ENCODE data around the gene CD274.
"Not testable (repeated sequence)": the region's sequence is repeated elsewhere in the genome, so short reads cannot be mapped to it uniquely, and the experiment has no call there.

Gene CD274

DNA sequence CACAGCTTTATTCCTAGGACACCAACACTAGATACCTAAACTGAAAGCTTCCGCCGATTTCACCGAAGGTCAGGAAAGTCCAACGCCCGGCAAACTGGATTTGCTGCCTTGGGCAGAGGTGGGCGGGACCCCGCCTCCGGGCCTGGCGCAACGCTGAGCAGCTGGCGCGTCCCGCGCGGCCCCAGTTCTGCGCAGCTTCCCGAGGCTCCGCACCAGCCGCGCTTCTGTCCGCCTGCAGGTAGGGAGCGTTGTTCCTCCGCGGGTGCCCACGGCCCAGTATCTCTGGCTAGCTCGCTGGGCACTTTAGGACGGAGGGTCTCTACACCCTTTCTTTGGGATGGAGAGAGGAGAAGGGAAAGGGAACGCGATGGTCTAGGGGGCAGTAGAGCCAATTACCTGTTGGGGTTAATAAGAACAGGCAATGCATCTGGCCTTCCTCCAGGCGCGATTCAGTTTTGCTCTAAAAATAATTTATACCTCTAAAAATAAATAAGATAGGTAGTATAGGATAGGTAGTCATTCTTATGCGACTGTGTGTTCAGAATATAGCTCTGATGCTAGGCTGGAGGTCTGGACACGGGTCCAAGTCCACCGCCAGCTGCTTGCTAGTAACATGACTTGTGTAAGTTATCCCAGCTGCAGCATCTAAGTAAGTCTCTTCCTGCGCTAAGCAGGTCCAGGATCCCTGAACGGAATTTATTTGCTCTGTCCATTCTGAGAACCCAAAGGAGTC, at the start of gene CD274:
Gene CD274 (plus strand): TSS at position 184 of the 733 bp plus-strand sequence. CDS start 5,572 bp downstream, outside the sequence.
- DNase-seq (ENCODE audit: low read depth in 3 of 3) = peak; percentile 70 to 85 (median 73)

- DNase-seq (ENCODE audit: low read depth in 3 of 3) = no peak
These were observed 48.1 kb upstream of the CD274 start for GRCh38 chr9:5402217-5402616.

DNA sequence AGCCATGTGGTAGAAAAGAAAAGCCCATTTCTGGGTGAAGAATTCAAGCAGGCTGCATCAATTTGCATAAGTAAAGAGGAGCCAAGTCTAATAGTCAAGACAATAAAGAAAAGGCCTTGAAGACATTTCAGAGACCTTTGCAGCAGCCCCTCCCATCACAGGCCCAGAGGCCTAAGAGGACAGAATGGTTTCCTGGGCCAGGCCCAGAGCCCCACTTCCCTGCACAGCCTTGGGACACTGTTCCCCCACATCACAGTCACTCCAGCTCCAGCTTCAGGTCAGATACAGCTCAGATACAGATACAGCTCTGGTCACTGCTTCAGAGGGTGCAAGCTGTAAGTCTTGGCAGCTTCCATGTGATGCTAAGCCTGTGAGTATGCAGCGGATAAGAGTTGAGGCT, 41.7 kb upstream of the CD274 start:
- DNase-seq (ENCODE audit: low read depth in 3 of 3) = no peak

GRCh38 chr9:5416953-5417352, 33.4 kb upstream of the CD274 start:
- no peak for DNase-seq (ENCODE audit: low read depth in 3 of 3)

GRCh38 chr9:5418481-5418880, 31.9 kb upstream of the CD274 start:
- DNase-seq (ENCODE audit: low read depth in 3 of 3) = no peak

DNA sequence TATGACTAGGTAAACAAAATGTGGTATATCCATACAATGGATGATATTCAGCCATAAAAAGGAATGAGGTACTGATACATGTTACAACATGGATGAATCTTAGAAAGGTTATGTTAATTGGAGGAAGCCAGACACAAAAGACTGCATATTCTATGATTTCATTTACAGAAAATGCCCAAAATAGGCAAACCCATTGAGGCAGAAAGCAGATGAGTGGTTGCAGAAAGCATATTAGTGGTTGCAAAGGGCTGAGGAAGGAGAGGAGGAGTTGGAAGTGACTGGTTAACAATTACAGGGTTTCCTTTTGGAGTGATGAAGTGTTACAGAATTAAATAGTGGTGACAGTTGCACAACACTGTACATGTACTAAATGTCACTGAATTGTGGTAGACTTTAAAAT, 30.4 kb upstream of the CD274 start:
- DNase-seq (ENCODE audit: low read depth in 3 of 3) = no peak

GRCh38 chr9:5421163-5421562, 29.2 kb upstream of the CD274 start:
- DNase-seq (ENCODE audit: low read depth in 3 of 3) = no peak

GRCh38 chr9:5422276-5422675, 28.1 kb upstream of the CD274 start:
- DNase-seq (ENCODE audit: low read depth in 3 of 3) = no peak

GRCh38 chr9:5425006-5425628, 25.2 kb upstream of the CD274 start:
- no peak for DNase-seq (ENCODE audit: low read depth in 3 of 3)

GRCh38 chr9:5427005-5427404, 23.3 kb upstream of the CD274 start:
- DNase-seq (ENCODE audit: low read depth in 3 of 3) = no peak

DNA sequence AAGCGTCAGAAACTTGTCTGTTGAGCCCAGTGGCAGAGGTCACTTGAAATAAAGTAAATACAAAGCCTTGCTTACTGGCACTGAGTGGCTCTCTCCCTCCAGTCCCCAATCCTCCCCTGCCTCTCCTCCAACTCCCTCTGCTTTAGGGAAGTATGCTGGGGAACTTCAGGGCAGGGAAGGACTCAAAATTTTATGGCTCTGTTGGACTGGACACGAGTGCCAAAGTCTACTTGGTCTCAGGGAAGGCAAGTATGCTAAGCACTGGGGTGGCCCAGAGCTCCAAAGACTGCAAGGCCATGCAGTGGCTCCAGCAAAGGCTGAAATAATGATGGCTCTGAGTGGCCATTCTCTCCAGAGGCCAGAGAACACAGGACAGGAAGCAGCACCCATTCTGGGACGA, 22.2 kb upstream of the CD274 start:
- DNase-seq (ENCODE audit: low read depth in 3 of 3) = no peak

DNA sequence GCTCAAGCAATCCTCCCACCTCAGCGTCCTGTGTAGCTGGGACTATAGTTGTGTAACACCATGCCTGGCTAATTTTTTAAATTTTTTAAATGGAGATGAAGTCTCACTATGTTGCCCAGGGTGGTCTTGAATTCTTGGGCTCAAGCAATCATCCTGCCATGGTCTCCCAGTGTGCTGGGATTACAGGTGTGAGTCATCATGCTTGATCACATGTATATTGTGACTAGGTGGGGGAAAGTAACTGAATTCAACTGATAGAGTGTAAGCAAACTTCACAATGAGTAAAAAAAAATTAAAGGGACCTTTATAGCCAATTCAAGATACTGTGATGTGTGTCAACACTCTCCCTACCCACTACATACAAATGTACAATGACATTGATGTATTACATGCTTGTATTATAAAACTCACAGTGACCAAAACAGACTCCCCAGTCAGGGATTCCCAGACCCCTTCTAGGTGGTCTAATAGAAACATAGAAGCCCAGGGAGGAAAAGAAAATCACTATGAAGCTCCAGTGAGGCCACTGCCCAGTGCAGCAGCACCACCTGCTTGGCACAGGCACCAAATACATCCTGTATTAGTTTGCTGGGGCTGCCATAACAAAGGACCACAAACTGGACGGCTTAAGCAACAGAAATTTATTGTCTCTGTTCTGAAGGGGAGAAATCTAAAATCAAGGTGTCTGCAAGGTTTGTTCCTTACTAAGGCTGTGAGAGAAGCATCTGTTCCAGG, 21.4 kb upstream of the CD274 start:
- no peak for DNase-seq (ENCODE audit: low read depth in 3 of 3)

DNA sequence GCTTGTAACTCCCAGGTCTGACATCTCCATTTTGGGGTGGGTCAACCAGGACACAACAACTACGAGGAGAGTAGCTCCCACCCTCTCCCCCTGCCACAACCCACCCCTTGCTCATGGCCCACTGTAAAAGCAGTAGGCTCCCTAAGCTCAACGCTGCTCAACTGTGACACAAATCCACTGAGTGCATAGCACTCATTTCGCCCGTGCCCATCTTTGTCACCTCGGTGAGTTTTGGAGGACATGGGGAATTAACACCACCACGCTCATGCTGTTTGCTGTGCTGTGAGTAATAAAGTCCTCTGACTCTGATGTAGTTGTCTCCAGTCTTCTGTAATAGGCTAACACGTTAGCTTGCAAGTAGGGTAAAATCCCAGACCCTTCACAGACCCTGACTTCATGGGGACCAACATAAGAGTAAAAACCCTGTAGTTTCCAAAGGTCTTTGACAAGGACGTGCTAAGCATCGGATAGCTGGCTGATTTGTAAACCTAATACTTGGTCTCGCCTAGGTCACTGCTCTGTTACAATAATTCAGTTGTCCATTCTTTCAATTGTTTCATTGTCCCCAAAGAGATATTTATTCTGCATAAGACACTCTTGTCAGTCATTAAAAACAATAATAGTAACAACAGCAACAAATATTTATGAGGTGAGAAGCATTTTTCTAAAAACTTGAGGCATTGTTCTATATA, 20.3 kb upstream of the CD274 start:
- no peak for DNase-seq (ENCODE audit: low read depth in 3 of 3)

DNA sequence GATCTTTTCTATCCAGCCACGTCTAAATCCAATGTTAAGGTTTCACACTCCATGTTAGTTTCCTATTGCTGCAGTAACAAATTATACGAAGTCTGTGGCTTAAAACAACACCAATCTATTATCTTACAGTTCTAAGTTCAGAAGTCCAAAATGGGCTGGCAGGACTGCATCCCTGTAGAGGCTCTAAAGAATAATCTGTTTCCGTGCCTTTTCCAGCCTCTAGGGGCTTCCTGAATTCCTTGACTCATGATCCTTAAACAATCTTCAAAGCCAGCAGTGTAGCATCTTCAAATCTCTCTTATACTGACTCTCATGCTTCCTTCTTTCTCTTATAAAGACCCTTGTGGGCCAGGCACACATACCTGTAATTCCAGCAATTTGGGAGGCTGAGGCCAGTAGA, 19.4 kb upstream of the CD274 start:
- DNase-seq (ENCODE audit: low read depth in 3 of 3) = no peak

DNA sequence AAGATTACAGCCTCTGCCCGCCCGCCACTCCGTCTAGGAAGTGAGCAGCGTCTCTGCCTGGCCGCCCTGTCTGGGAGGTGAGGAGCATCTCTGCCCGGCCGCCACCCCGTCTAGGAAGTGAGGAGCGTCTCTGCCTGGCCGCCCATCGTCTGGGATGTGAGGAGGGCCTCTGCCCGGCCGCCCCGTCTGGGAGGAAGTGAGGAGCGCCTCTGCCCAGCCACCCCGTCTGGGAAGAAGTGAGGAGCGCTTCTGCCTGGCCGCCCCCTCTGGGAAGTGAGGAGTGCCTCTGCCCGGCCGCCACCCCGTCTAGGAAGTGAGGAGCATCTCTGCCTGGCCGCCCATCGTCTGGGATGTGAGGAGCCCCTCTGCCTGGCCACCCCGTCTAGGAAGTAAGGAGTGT, 17.5 kb upstream of the CD274 start:
- not testable (repeated sequence) for DNase-seq (ENCODE audit: low read depth in 3 of 3)

GRCh38 chr9:5433328-5433727, 17.0 kb upstream of the CD274 start:
- DNase-seq (ENCODE audit: low read depth in 3 of 3) = not testable (repeated sequence)

GRCh38 chr9:5433841-5434810, 16.2 kb upstream of the CD274 start:
- not testable (repeated sequence) for DNase-seq (ENCODE audit: low read depth in 3 of 3)

- no peak for DNase-seq (ENCODE audit: low read depth in 3 of 3)
These were observed 14.4 kb upstream of the CD274 start for GRCh38 chr9:5435912-5436311.

GRCh38 chr9:5436441-5436840, 13.9 kb upstream of the CD274 start:
- DNase-seq (ENCODE audit: low read depth in 3 of 3) = no peak

DNA sequence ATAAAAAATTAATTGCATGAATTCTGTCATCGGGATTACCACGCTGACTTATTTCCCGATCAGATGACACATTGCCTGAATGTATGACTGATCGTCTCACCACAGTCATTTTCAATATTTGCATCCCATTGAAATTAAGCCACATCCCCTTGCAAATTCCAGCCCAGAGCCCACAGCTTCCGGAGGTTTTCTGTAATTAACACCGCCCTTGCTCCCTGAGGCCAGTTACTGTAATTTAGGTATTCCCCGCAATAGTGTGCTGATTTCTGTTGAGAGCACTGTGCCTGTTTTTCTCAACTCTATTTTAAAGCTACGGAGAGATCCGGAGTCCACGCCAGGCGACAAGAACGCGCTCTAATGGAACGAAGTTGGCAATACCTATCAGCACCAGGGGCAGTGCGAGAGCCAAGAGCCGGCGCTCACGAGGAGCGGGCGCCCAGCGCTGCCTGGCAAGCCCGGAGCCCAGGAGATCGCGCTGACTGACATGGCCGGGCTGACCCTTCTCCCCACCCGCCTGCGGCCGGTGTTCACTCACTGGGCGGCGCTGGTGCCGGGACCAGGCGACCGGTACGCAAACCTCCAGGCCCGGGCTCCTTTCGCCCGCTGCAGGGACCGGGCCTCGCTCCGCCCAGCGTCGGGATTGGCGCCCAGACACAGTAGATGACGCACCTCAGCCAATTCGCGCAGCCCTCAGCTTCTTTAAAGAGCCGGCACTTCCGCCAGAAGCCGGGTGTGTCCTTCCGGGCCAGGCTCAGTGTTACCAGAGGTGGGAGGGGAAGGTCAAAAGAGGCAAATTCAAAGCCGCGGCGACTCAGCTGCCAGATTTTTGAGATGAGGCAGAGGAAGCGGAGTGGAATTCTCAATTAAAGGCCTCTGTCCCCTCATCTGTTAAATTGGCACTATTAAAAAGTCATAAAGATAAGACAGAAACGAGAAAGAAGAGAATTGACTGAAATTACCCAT, 12.8 kb upstream of the CD274 start, which contains the start of gene PLGRKT:
Gene PLGRKT (minus strand): TSS at position 672 of the 963 bp plus-strand sequence. CDS start 5,948 bp downstream, outside the sequence.
- peak; percentile 82 to 89 (median 84) for DNase-seq (ENCODE audit: low read depth in 3 of 3)

Measured in stimulated activated CD4-positive, alpha-beta T cell treated with anti-CD3 and anti-CD28 coated beads, TNF-alpha, amount 100 ng/mL, for 24 hours (primary cell).